Stimulated activated naive B cell treated with anti-CD40 and anti-IgM and Interleukin-4, amounts not matched to agents 10 μg/mL and 1 μg/mL and 100 μg/mL, for 72 hours (primary cell): ENCODE data around the gene ARMCX5.
A peak's percentile ranks its signal among the peaks of the same experiment; 100 is the strongest.

Experiments
- ATAC-seq, 2 donors: fragments of 150-1000 bp; cut with Tn5 transposase; replicated peaks; 2 replicates each; pipeline ENCODE4 v1.10.0; 2021; ENCODE audit warnings: moderate library complexity in 1 of 2
- DNase-seq: peaks from one replicate; pipeline ENCODE4 v3.0.0; 2021
- H3K27ac Mint-ChIP-seq: one replicate; pipeline ENCODE4 v1.8.0; 2022; ENCODE audit warnings: mild to moderate bottlenecking, mixed read lengths
- H3K27me3 Mint-ChIP-seq, 2 donors: one replicate each; pipeline ENCODE4 v1.8.0; 2022; ENCODE audit warnings: mixed read lengths in 2 of 2
- H3K36me3 Mint-ChIP-seq, 2 donors: one replicate each; pipeline ENCODE4 v1.8.0; 2022; ENCODE audit warnings: mixed read lengths in 2 of 2, mild to moderate bottlenecking in 1 of 2
- H3K4me1 Mint-ChIP-seq, 2 donors: one replicate each; pipeline ENCODE4 v1.8.0; 2022; ENCODE audit warnings: mixed read lengths in 2 of 2, mild to moderate bottlenecking in 1 of 2
- H3K4me3 Mint-ChIP-seq, 2 donors: one replicate each; pipeline ENCODE4 v1.8.0; 2022; ENCODE audit warnings: mild to moderate bottlenecking in 2 of 2, mixed read lengths in 2 of 2, moderate library complexity in 1 of 2
- H3K9me3 Mint-ChIP-seq, 2 donors: one replicate each; pipeline ENCODE4 v1.8.0; 2022; ENCODE audit warnings: mixed read lengths in 2 of 2, mild to moderate bottlenecking in 1 of 2

The ARMCX5 gene

GRCh38 chrX:102651242-102652011, 52.1 kb downstream of the ARMCX5 start, which contains the start of gene GPRASP1:
Gene GPRASP1 (plus strand): TSS chrX:102651483. CDS start chrX:102653914, 2,431 bp downstream.
- peaks cover 3 to 9% of the 10 kb centered on the region in 2 donors for H3K9me3 Mint-ChIP-seq
- peaks cover 0 to 11% of the 10 kb centered on the region in 2 donors for H3K36me3 Mint-ChIP-seq
- peaks cover 0 to 5% of the 10 kb centered on the region in 2 donors for H3K27me3 Mint-ChIP-seq
- peak; percentile 53 to 55 for ATAC-seq
- peak within 1 kb of the TSS; percentile 90 for H3K27ac Mint-ChIP-seq
- H3K4me3 Mint-ChIP-seq: peak within 1 kb of the TSS; percentile 92 to 95
- peak; percentile 4 for DNase-seq
- H3K4me1 Mint-ChIP-seq: peaks cover 5 to 14% of the 10 kb centered on the region in 2 donors

GRCh38 chrX:102652031-102652688, 52.8 kb downstream of the ARMCX5 start:
- no peak overlapping the region for H3K27ac Mint-ChIP-seq
- peak overlapping the region; percentile 92 to 95 for H3K4me3 Mint-ChIP-seq
- peaks cover 0 to 5% of the 10 kb centered on the region in 2 donors for H3K27me3 Mint-ChIP-seq
- peaks cover 5 to 14% of the 10 kb centered on the region in 2 donors for H3K4me1 Mint-ChIP-seq
- peak; percentile 4 for DNase-seq
- peaks cover 3 to 4% of the 10 kb centered on the region in 2 donors for H3K9me3 Mint-ChIP-seq
- peaks cover 0 to 5% of the 10 kb centered on the region in 2 donors for H3K36me3 Mint-ChIP-seq
- ATAC-seq: peak; percentile 71 to 74
